Neural progenitor cell (in vitro differentiated cells): Measurements from ENCODE around the gene CACNG8.

ENCODE experiments used
- EZH2 ChIP-seq: fragments of 200-600 bp; sonication (generic); IDR thresholded peaks from 2 replicates; pipeline ENCODE4 v1.6.1; 2017; ENCODE audit warnings: antibody characterized with exemption, mild to moderate bottlenecking, moderate library complexity
- TF ChIP-seq, protein P1 (sequence below): fragments of 200-600 bp; sonication (generic); IDR thresholded peaks from 2 replicates; pipeline ENCODE4 v1.5.1; 2017; ENCODE audit warnings: antibody characterized with exemption, mild to moderate bottlenecking

- TF ChIP-seq, protein P1, sequence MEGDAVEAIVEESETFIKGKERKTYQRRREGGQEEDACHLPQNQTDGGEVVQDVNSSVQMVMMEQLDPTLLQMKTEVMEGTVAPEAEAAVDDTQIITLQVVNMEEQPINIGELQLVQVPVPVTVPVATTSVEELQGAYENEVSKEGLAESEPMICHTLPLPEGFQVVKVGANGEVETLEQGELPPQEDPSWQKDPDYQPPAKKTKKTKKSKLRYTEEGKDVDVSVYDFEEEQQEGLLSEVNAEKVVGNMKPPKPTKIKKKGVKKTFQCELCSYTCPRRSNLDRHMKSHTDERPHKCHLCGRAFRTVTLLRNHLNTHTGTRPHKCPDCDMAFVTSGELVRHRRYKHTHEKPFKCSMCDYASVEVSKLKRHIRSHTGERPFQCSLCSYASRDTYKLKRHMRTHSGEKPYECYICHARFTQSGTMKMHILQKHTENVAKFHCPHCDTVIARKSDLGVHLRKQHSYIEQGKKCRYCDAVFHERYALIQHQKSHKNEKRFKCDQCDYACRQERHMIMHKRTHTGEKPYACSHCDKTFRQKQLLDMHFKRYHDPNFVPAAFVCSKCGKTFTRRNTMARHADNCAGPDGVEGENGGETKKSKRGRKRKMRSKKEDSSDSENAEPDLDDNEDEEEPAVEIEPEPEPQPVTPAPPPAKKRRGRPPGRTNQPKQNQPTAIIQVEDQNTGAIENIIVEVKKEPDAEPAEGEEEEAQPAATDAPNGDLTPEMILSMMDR, result no peak
- no peak for TF ChIP-seq EZH2
Measured at GRCh38 chr19:53944416-53944815, 18.3 kb upstream of the CACNG8 start.
